Epidermal melanocyte (primary cell): ENCODE data around the gene ARMS2.
A peak's percentile ranks its signal among the peaks of the same experiment; 100 is the strongest.

Experiments
- DNase-seq: peaks from one replicate; pipeline ENCODE4 v3.0.0; 2011; ENCODE audit warnings: low spot score; ENCODE audit not compliant: insufficient read length

ARMS2 gene

GRCh38 chr10:122450353-122450990, 4.0 kb upstream of the ARMS2 start:
- DNase-seq: no peak

DNA sequence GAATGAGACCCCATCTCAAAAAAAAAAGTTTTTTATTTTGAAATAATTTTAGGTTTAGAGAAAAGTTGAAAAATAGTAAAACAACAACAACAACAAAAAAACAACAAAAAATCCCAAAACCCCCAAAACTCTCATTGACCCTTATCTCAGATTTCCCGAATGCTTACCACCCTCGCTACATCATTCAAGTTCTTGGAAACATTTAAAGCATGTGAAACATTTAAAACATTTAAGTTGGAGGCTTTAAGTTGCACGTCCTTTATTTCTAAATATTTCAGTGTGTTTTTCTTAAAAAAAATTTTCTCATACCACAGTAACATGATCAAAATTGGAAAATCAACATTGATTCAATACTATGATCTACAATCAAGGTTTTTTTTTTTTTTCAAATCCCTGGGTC, 382 bp upstream of the ARMS2 start:
- no peak for DNase-seq

DNA sequence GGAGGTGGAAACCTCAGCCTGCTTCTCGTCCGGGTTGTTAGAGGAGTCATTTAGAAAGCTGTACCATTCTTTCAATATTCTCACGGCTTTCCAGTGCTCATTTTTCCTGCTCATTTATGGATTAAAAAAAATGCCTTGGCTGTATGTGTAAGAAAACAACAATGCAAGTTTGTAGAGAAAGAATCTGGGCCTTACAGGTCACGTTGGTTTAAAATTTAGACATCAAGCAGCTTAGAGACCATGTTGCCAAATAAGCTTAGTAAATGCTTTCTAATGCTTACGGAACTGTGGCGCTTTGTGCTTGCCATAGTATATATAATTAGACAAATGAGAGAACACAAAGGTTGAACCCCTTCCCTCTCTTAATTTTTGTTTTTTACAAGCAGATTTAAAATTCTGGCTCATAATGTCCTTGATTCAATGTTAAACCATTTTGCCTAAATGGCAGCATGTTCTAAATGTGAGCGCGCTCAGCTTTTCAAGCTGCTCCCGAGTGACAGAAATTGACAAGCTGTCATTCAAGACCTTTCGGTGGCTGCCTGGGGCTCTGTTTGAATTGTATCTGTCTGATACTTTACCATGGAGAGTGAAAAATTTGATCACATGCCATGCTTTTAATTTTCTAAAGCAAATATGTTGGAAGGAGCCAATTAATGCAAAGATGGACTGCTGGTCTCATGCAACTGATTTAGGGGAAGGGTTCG, 1.1 kb downstream of the ARMS2 start:
- DNase-seq: no peak

GRCh38 chr10:122457934-122458333, 3.5 kb downstream of the ARMS2 start:
- no peak for DNase-seq

GRCh38 chr10:122458693-122459092, 4.2 kb downstream of the ARMS2 start:
- DNase-seq: no peak

DNA sequence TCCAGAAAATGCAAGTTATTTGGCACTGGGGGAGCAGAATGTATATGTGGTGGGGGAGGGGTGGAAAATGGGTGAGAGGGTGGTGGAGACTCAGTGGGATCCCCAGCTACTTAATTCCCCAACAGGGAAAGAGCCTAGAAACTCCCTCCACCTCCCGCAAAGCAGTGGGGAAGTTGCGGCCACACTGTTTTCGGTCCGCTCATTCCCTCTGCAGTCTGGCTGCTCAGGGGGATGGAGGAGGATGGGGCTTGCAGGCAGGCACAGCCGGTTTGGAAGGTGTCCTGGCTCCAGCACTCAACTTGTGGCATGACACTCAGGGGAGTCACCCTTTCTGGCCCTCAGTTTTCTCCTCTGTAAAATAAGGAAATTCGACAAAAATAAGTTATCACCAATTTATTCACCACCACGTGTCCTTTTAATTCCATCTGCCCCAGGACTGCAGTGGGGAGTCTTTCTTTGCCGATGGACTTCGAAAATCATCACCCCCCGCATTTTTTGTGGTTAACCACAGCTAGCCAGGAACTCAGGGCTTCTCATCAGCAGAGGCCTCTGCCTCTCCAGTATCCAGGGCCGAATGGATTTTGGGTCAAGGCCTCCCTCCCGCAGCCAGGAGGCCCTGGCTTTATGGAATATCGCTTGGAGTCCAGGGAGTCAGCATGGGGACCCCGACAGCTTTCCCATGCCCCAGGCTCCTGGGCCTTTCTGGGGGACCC, 5.3 kb downstream of the ARMS2 start:
- DNase-seq: no peak

DNA sequence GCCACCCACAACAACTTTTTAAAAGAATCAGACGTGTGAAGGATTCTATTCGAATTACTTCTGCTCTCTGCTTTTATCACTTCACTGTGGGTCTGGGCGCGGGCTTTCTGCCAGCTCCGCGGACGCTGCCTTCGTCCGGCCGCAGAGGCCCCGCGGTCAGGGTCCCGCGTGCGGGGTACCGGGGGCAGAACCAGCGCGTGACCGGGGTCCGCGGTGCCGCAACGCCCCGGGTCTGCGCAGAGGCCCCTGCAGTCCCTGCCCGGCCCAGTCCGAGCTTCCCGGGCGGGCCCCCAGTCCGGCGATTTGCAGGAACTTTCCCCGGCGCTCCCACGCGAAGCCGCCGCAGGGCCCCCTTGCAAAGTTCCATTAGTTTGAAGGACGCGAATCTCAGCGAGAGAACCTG, 6.4 kb downstream of the ARMS2 start:
- DNase-seq: no peak

DNA sequence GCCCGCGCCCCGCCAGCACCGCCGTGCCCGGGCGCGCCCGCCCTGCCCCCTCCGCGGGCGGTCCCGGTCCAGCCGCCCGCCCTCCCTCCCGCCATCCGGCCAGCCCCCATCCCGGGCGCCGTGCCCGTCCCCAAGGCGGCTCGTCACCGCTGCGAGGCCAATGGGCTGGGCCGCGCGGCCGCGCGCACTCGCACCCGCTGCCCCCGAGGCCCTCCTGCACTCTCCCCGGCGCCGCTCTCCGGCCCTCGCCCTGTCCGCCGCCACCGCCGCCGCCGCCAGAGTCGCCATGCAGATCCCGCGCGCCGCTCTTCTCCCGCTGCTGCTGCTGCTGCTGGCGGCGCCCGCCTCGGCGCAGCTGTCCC, 6.9 kb downstream of the ARMS2 start, which contains the start of gene HTRA1:
HTRA1 (plus strand) TSS at position 187 of the 362 bp plus-strand sequence; CDS start at position 287, 100 bp downstream.
- DNase-seq: peak; percentile 55

- no peak for DNase-seq
Observed at GRCh38 chr10:122461729-122462532, 7.5 kb downstream of the ARMS2 start.

- DNase-seq: peak; percentile 22
Observed at GRCh38 chr10:122462533-122463465, 8.3 kb downstream of the ARMS2 start.

DNA sequence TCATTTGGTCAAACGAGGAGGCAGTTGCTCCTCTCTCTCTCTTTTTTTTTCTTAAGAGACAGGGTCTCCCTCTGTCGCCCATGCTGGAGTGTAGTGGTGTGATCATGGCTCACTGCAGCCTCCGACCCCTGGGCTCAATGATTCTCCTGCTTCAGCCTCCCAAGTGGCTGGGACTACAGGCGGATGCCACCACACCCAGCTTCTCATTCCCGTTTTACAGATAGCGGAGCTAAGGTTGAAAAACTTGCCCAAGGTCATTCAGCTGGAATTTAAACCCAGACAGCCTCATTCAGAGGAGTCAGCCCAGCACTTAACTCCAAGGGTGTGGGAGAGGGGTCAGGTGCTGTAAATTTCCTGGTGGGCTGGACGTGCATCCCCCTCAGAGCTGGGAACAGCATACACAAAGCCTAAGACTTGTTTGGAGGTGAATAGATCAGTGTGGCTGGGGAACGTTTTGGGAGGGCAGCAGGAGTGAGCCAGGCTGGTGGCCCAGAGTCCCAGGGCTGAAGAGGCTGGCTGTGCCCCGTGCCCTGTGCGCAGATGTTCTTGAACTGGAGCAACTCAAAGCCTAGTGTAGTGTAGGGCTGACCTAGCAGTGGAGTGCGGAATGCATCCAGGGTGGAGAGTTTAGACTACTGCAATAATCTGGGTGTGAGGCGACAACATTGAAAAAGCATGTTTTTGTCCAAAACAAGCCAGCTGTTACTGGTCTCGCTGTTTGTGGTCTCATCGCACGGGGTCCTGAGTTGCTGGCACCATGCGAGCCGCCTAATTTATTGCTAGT, 9.2 kb downstream of the ARMS2 start:
- no peak for DNase-seq

GRCh38 chr10:122464250-122464510, 9.7 kb downstream of the ARMS2 start:
- no peak for DNase-seq

DNA sequence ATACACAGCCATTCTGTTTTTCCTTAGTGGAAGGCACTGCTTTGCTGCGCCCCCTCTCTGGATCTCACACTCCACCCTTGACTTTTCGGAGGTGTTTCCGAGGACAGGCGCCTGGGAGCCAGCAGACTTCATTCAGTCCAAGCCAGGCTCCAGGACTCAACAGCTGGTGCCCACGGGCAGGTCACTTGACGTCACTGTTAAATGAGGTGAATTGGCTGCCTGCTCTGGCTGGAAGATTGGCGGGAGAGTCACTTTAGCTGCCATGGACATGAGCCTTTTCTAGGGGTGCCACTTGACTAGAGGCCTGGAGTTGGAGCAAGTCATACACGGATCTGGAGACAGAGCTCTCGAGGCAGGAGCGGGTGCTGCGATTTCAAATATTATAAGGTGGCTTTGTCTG, 10.1 kb downstream of the ARMS2 start:
- DNase-seq: no peak

- DNase-seq: no peak
Observed at GRCh38 chr10:122465401-122466040, 11.1 kb downstream of the ARMS2 start.

GRCh38 chr10:122466951-122467381, 12.5 kb downstream of the ARMS2 start:
- no peak for DNase-seq

GRCh38 chr10:122467701-122468100, 13.2 kb downstream of the ARMS2 start:
- no peak for DNase-seq

GRCh38 chr10:122468307-122468925, 14.0 kb downstream of the ARMS2 start:
- no peak for DNase-seq

GRCh38 chr10:122468926-122469781, 14.7 kb downstream of the ARMS2 start:
- peak; percentile 79 for DNase-seq
